H9 (cell line): ENCODE measurements around the gene B4GALT1. TPM values are rescaled to one million over a fixed set of nuclear protein-coding genes. Genes with fewer than 3 reads are reported as not detected.

Source experiments
- DNase-seq: peaks from one replicate; pipeline ENCODE4 v3.0.0-alpha.2; 2017
- H2AFZ ChIP-seq: one replicate; pipeline ENCODE4 v1.6.1; 2013; ENCODE audit warnings: mild to moderate bottlenecking, low read length, control low read depth, moderate library complexity
- H2AK5ac ChIP-seq: 2 replicates; pipeline ENCODE4 v1.6.1; 2013; ENCODE audit warnings: low read length, control low read depth, mixed read lengths; ENCODE audit not compliant: insufficient read length
- H2BK120ac ChIP-seq: one replicate; pipeline ENCODE4 v1.6.1; 2013; ENCODE audit warnings: low read depth, mild to moderate bottlenecking, low read length, control low read depth, inconsistent platforms; ENCODE audit not compliant: poor library complexity, severe bottlenecking
- H2BK12ac ChIP-seq: 2 replicates; pipeline ENCODE4 v1.6.1; 2013; ENCODE audit warnings: low read length, control low read depth, mixed read lengths, low read depth; ENCODE audit not compliant: insufficient read length
- H2BK15ac ChIP-seq: 2 replicates; pipeline ENCODE4 v1.6.1; 2013; ENCODE audit warnings: low read depth, low read length, control low read depth
- H2BK20ac ChIP-seq: one replicate; pipeline ENCODE4 v1.6.1; 2013; ENCODE audit warnings: low read depth, mild to moderate bottlenecking, low read length, control low read depth, inconsistent platforms; ENCODE audit not compliant: poor library complexity, severe bottlenecking
- H2BK5ac ChIP-seq: 2 replicates; pipeline ENCODE4 v1.6.1; 2013; ENCODE audit warnings: low read length, control low read depth, mixed read lengths; ENCODE audit not compliant: insufficient read length
- H3K14ac ChIP-seq: 2 replicates; pipeline ENCODE4 v1.6.1; 2013; ENCODE audit warnings: low read length, control low read depth; ENCODE audit not compliant: insufficient read depth
- H3K18ac ChIP-seq: 2 replicates; pipeline ENCODE4 v1.6.1; 2013; ENCODE audit warnings: low read depth, mild to moderate bottlenecking, mixed read lengths, low read length, control low read depth; ENCODE audit not compliant: insufficient read length
- H3K23ac ChIP-seq: 2 replicates; pipeline ENCODE4 v1.6.1; 2013; ENCODE audit warnings: low read length, control low read depth, mixed read lengths, low read depth; ENCODE audit not compliant: insufficient read length
- H3K23me2 ChIP-seq: 2 replicates; pipeline ENCODE4 v1.6.1; 2013; ENCODE audit warnings: low read depth, mild to moderate bottlenecking, mixed read lengths, low read length, control low read depth; ENCODE audit not compliant: insufficient read length, poor library complexity, severe bottlenecking
- H3K27ac ChIP-seq: 2 replicates; pipeline ENCODE4 v1.5.1; 2013; ENCODE audit warnings: low read length, control low read depth, mixed read lengths, low read depth; ENCODE audit not compliant: insufficient read length
- H3K27me3 ChIP-seq: 2 replicates; pipeline ENCODE4 v1.6.1; 2013; ENCODE audit warnings: low read length, control low read depth, inconsistent platforms; ENCODE audit not compliant: insufficient read depth
- H3K4ac ChIP-seq: 2 replicates; pipeline ENCODE4 v1.6.1; 2013; ENCODE audit warnings: low read depth, mild to moderate bottlenecking, control low read depth, inconsistent platforms, low read length, moderate library complexity
- H3K4me1 ChIP-seq: 2 replicates; pipeline ENCODE4 v1.6.1; 2013; ENCODE audit warnings: low read length, control low read depth, inconsistent platforms; ENCODE audit not compliant: insufficient read depth
- H3K4me2 ChIP-seq: 2 replicates; pipeline ENCODE4 v1.6.1; 2013; ENCODE audit warnings: low read length, control low read depth, mixed read lengths; ENCODE audit not compliant: insufficient read length, insufficient read depth
- H3K56ac ChIP-seq: 2 replicates; pipeline ENCODE4 v1.6.1; 2013; ENCODE audit warnings: low read depth, mild to moderate bottlenecking, mixed read lengths, low read length, control low read depth; ENCODE audit not compliant: insufficient read length
- H3K79me1 ChIP-seq: 2 replicates; pipeline ENCODE4 v1.6.1; 2013; ENCODE audit warnings: low read depth, mild to moderate bottlenecking, moderate library complexity, low read length, control low read depth, inconsistent platforms; ENCODE audit not compliant: insufficient read depth, poor library complexity, severe bottlenecking
- H3K79me2 ChIP-seq: 2 replicates; pipeline ENCODE4 v1.6.1; 2013; ENCODE audit warnings: low read length, control low read depth, inconsistent platforms; ENCODE audit not compliant: insufficient read depth
- H3K9ac ChIP-seq: 2 replicates; pipeline ENCODE4 v1.6.1; 2013; ENCODE audit warnings: low read length, control low read depth, mixed read lengths; ENCODE audit not compliant: insufficient read length; ENCODE audit errors: extremely low read depth
- H3K9me3 ChIP-seq: one replicate; pipeline ENCODE4 v1.6.1; 2013; ENCODE audit warnings: low read depth, low read length, inconsistent platforms; ENCODE audit not compliant: control insufficient read depth
- H3T11ph ChIP-seq: one replicate; pipeline ENCODE4 v1.6.1; 2013; ENCODE audit warnings: mild to moderate bottlenecking, low read length, control low read depth, inconsistent platforms
- H4K20me1 ChIP-seq: one replicate; pipeline ENCODE4 v1.6.1; 2013; ENCODE audit not compliant: control insufficient read depth, insufficient read length, insufficient read depth
- H4K5ac ChIP-seq: 2 replicates; pipeline ENCODE4 v1.6.1; 2013; ENCODE audit warnings: low read depth, mild to moderate bottlenecking, mixed read lengths, low read length, control low read depth; ENCODE audit not compliant: insufficient read length
- H4K8ac ChIP-seq: replicated peaks from 2 replicates; pipeline ENCODE4 v1.6.1; 2013; ENCODE audit warnings: low read length, control low read depth, mixed read lengths, low read depth; ENCODE audit not compliant: insufficient read length
- H4K91ac ChIP-seq: 2 replicates; pipeline ENCODE4 v1.6.1; 2013; ENCODE audit warnings: low read depth, mild to moderate bottlenecking, moderate library complexity, mixed read lengths, low read length, control low read depth; ENCODE audit not compliant: insufficient read length
- H3K27ac Mint-ChIP-seq, 3 experiments: 2 replicates in 2 of 3; 3 replicates in 1 of 3; pipeline ENCODE4 v1.8.0; 2020 to 2021; ENCODE audit warnings: mixed read lengths in 3 of 3, mild to moderate bottlenecking in 1 of 3, moderate library complexity in 1 of 3
- H3K27me3 Mint-ChIP-seq: 2 replicates; pipeline ENCODE4 v1.8.0; 2021; ENCODE audit warnings: low read depth, mild to moderate bottlenecking, moderate library complexity, mixed read lengths
- H3K36me3 Mint-ChIP-seq, 3 experiments: 2 replicates in 2 of 3; 3 replicates in 1 of 3; pipeline ENCODE4 v1.8.0; 2020 to 2021; ENCODE audit warnings: low read depth in 3 of 3, mixed read lengths in 3 of 3; ENCODE audit not compliant: insufficient read depth in 1 of 3
- H3K4me1 Mint-ChIP-seq, 2 experiments: 2 replicates each; pipeline ENCODE4 v1.8.0; 2020; ENCODE audit warnings: mixed read lengths in 2 of 2
- H3K4me3 Mint-ChIP-seq, 2 experiments: 2 replicates in 1 of 2; 3 replicates in 1 of 2; pipeline ENCODE4 v1.8.0; 2020 to 2021; ENCODE audit warnings: mild to moderate bottlenecking in 2 of 2, mixed read lengths in 2 of 2, moderate library complexity in 1 of 2
- H3K9me3 Mint-ChIP-seq, 2 experiments: 2 replicates in 1 of 2; 3 replicates in 1 of 2; pipeline ENCODE4 v1.8.0; 2020; ENCODE audit warnings: mild to moderate bottlenecking in 2 of 2, mixed read lengths in 2 of 2, moderate library complexity in 1 of 2
- CTCF ChIP-seq: fragments of 200-600 bp; sonication (generic); conservative IDR thresholded peaks from 3 replicates; pipeline ENCODE4 v1.8.0; 2021; ENCODE audit warnings: antibody characterized with exemption, mild to moderate bottlenecking
- WGBS: extraction: QIAGEN DNeasy Blood & Tissue Kit; methylation state at CpG from one replicate; pipeline ENCODE4 v1.1.7; 2013; ENCODE audit warnings: missing lambda C conversion rate, low lambda C conversion rate, mixed read lengths; ENCODE audit not compliant: insufficient read length; ENCODE audit errors: extremely low coverage; 5-methylcytosine and 5-hydroxymethylcytosine counted together
- total RNA-seq: library from RNA; stranded (reverse); gene quantifications from 2 replicates; pipeline ENCODE4 v1.2.1, GENCODE V29; 2021

The B4GALT1 gene
- total RNA-seq, 1 experiment from 2014 or later = 15.3 TPM

- H2BK120ac ChIP-seq = no peak overlapping the region
- no CpG with 5 or more reads among the region's 1 CpG for WGBS
Observed at GRCh38 chr9:33161589-33162132, 5.5 kb downstream of the B4GALT1 start.

More at GRCh38 chr9:33161589-33162132, 5.5 kb downstream of the B4GALT1 start:
- H3K79me2 ChIP-seq = no peaks in the 10 kb centered on the region; the same call in 1 of the 2 replicates
- no peak overlapping the region for H2AK5ac ChIP-seq
- H2BK20ac ChIP-seq = no peak overlapping the region
- no peaks in the 10 kb centered on the region for H3K79me1 ChIP-seq
- no peak overlapping the region for H3K27ac ChIP-seq
- Mint-ChIP-seq H3K4me1 (peaks cover 47 to 49% of the 10 kb centered on the region in 2 experiments), H3K4me3 (no peak overlapping the region), H3K9me3 (no peaks in the 10 kb centered on the region), H3K27ac (no peak overlapping the region), H3K36me3 (no peaks in the 10 kb centered on the region; a peak in 1 of 7 replicates), H3K27me3 (peaks cover 21% of the 10 kb centered on the region)
- no peak overlapping the region for H3K23ac ChIP-seq
- TF ChIP-seq CTCF = no peak
- peaks cover 6% of the 10 kb centered on the region; the same call in 1 of the 2 replicates for H3K4me1 ChIP-seq
- no peak overlapping the region for H3T11ph ChIP-seq
- H4K20me1 ChIP-seq = no peaks in the 10 kb centered on the region
- H3K4me2 ChIP-seq = no peak overlapping the region
- no peak overlapping the region for H2BK15ac ChIP-seq
- H3K56ac ChIP-seq = no peak overlapping the region
- H4K8ac ChIP-seq = no peak overlapping the region
- no peak overlapping the region for H2BK12ac ChIP-seq
- no peak overlapping the region for H2BK5ac ChIP-seq
- H3K27me3 ChIP-seq = no peaks in the 10 kb centered on the region
- no peak overlapping the region for H3K4ac ChIP-seq
- H4K91ac ChIP-seq = no peak overlapping the region
- H3K9me3 ChIP-seq = no peaks in the 10 kb centered on the region
- H4K5ac ChIP-seq = no peak overlapping the region
- DNase-seq = no peak
- no peak overlapping the region for H3K14ac ChIP-seq
- H3K9ac ChIP-seq = no peak overlapping the region
- H3K23me2 ChIP-seq = peaks cover 8% of the 10 kb centered on the region
- no peak overlapping the region for H2AFZ ChIP-seq
- no peak overlapping the region for H3K18ac ChIP-seq
